ENCODE results near the gene SIX5.

SIX5 gene

GRCh38 chr19:45782820-45783785 is 14.1 kb upstream of the SIX5 start:
- no peak for DNase-seq (ENCODE audit: extremely low spot score)
- ChIA-PET POLR2A (interaction anchor here (0.7 to 2.4 kb wide), 4 partner anchors 11 to 91 kb away, joined by 3 to 9 read pairs (median 4); partner anchors contain the start of genes SIX5 and SNRPD2), CTCF (interaction anchor here (0.6 to 0.9 kb wide), 2 partner anchors 12 to 16 kb away, joined by 3 to 4 read pairs; no protein-coding TSS in a partner anchor)
- TF ChIP-seq ARNT (IDR thresholded peaks at IDR 0.05) (no peak), ZNF384 (IDR thresholded peaks at IDR 0.05) (peak; percentile 67)

DNA sequence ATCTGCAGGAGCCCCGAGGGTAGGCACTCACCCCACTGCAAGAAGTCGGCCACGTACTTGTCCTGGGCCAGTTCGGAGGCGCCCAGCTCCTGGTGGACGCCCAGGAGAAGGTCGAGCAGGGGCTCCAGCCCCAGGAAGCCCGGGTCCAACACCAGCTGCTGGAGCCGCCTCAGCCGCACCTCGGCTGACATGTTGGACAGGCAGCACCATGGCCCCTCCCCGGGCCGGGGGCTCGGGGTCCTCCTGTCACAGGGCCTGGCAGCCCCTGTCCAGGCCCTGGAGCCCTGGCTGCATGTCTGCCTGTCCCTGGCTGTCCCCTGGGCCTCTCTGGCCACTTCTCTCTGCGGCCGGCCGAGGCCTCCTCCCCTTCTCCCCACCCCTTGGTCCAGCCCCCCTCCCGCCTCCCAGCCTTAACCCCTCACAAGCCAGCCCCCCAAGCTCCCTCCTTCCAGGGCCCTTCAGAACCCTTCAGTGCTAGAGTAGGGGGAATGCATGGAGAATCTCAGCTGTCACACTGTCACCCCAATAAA is 13.2 kb upstream of the SIX5 start, which contains the start of gene DMPK:
Gene DMPK, minus strand, starts transcription at position 329 of the 530 bp plus-strand sequence. Its CDS starts 138 bp downstream, at position 191.
- no peak for TF ChIP-seq CTBP1 (IDR thresholded peaks at IDR 0.05; ENCODE audit: borderline replicate concordance)
- no peak for TF ChIP-seq SP1 (IDR thresholded peaks at IDR 0.05)
- no peak for TF ChIP-seq FOXM1 (IDR thresholded peaks at IDR 0.05; ENCODE audit: borderline replicate concordance)
- no peak for TF ChIP-seq SUZ12 (IDR thresholded peaks at IDR 0.05)
- TF ChIP-seq TARDBP (IDR thresholded peaks at IDR 0.05) = no peak
- no peak for TF ChIP-seq ZNF384 (IDR thresholded peaks at IDR 0.05)
- CTCF ChIA-PET = interaction anchor here (0.9 kb wide), 1 partner anchor 17 kb away, joined by 4 read pairs; no protein-coding TSS in a partner anchor
- no peak for DNase-seq (ENCODE audit: extremely low spot score)
- POLR2A ChIA-PET = interaction anchor here (0.7 to 2.4 kb wide), 4 partner anchors 10 to 90 kb away, joined by 3 to 9 read pairs (median 4); partner anchors contain the start of genes SIX5 and SNRPD2

- ChIA-PET CTCF (no interaction called here), POLR2A (interaction anchor here (1.5 to 2.4 kb wide), 2 partner anchors 9 to 14 kb away, joined by 5 to 9 read pairs; no protein-coding TSS in a partner anchor)
- no peak for DNase-seq (ENCODE audit: extremely low spot score)
- TF ChIP-seq FOXA1 (IDR thresholded peaks at IDR 0.05) (no peak), FOXK2 (IDR thresholded peaks at IDR 0.05) (no peak)
Observed at GRCh38 chr19:45781214-45782161, 12.4 kb upstream of the SIX5 start.

DNA sequence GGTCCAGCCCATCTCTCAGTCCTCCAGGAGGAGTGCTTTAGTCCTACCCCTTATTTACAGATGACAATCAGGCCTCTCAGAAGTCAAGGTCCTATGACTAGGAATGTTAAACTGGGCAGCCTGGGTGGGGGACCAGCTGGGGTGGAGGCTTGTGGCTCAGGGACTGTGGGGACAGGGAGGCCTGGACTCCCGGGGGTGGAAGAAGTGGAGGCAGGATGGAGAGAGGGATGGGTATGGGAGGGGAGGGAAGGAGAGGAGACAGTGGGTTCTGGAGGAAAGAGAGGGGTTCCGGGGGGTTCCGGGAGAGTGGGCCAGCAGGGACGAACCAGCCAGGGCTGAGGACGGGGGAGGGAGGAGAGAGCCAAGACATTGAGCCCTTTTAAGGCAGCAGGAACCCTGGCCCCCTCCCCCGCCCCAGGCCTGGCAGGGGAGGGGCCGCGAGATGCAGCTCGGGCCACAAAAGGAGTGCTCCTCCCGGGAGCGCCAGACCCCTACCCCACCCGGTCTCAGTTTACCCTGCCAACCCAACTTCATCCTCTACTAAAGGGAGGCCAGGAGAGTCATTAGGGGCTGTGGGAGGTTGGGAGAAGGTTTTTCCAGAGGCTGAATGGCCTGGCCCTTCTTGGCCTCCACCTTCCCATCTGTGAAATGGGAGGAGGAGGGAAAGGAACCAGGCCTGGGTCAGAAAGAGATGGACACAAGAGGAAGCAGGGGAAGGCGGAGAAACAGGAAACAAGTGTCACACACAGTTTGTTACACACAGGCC is 11.6 kb upstream of the SIX5 start:
- POLR2A ChIA-PET = interaction anchor here (2.4 kb wide), 1 partner anchor 8 kb away, joined by 9 read pairs; no protein-coding TSS in a partner anchor
- CTCF ChIA-PET = no interaction called here
- DNase-seq (ENCODE audit: extremely low spot score) = no peak
- TF ChIP-seq CTBP1 (IDR thresholded peaks at IDR 0.05; ENCODE audit: borderline replicate concordance) = no peak
- no peak for TF ChIP-seq LEF1 (IDR thresholded peaks at IDR 0.05; ENCODE audit: borderline replicate concordance)
- no peak for TF ChIP-seq PKNOX1 (IDR thresholded peaks at IDR 0.05)
- TF ChIP-seq SP1 (IDR thresholded peaks at IDR 0.05) = no peak
- no peak for TF ChIP-seq SUZ12 (IDR thresholded peaks at IDR 0.05)
- no peak for TF ChIP-seq BHLHE40 (IDR thresholded peaks at IDR 0.05; ENCODE audit: borderline replicate concordance)
- TF ChIP-seq L3MBTL2 (conservative IDR thresholded peaks at IDR 0.05) = no peak
- TF ChIP-seq FOXM1 (IDR thresholded peaks at IDR 0.05; ENCODE audit: borderline replicate concordance) = no peak
- no peak for TF ChIP-seq ELF4 (IDR thresholded peaks at IDR 0.05)
- no peak for TF ChIP-seq TARDBP (IDR thresholded peaks at IDR 0.05)
- no peak for TF ChIP-seq FOXA1 (IDR thresholded peaks at IDR 0.05)
- no peak for TF ChIP-seq NFRKB (IDR thresholded peaks at IDR 0.05)
- TF ChIP-seq HDGF (IDR thresholded peaks at IDR 0.05; ENCODE audit: borderline replicate concordance) = no peak
- no peak for TF ChIP-seq ARNT (IDR thresholded peaks at IDR 0.05)
- no peak for TF ChIP-seq ZNF384 (IDR thresholded peaks at IDR 0.05)
- no peak for TF ChIP-seq FOXK2 (IDR thresholded peaks at IDR 0.05)

DNA sequence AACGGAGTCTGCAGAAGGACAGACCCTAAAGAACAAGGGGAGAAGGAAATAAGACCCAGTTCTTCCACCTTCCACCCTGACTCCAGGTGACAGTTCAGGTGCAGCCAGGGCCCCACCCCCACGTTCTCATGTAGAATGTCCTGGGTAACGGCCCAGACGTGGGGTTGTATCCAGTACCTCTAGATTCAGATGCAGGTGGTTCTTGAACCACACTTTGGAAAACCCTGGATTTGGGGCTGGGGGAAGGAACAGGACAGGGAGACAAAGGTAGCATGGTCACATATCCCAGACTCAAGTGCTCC is 11.0 kb upstream of the SIX5 start:
- no peak for DNase-seq (ENCODE audit: extremely low spot score)
- ChIA-PET POLR2A (no interaction called here), CTCF (interaction anchor here (0.7 kb wide), 1 partner anchor 122 kb away, joined by 3 read pairs; no protein-coding TSS in a partner anchor)
- TF ChIP-seq FOXA1 (IDR thresholded peaks at IDR 0.05) (no peak), SUZ12 (IDR thresholded peaks at IDR 0.05) (no peak), ARNT (IDR thresholded peaks at IDR 0.05) (no peak), ELF4 (IDR thresholded peaks at IDR 0.05) (no peak), ZNF384 (IDR thresholded peaks at IDR 0.05) (no peak), BHLHE40 (IDR thresholded peaks at IDR 0.05; ENCODE audit: borderline replicate concordance) (no peak), L3MBTL2 (conservative IDR thresholded peaks at IDR 0.05) (no peak), CTBP1 (IDR thresholded peaks at IDR 0.05; ENCODE audit: borderline replicate concordance) (no peak), HDGF (IDR thresholded peaks at IDR 0.05; ENCODE audit: borderline replicate concordance) (no peak), FOXK2 (IDR thresholded peaks at IDR 0.05) (no peak), SP1 (IDR thresholded peaks at IDR 0.05) (no peak), PKNOX1 (IDR thresholded peaks at IDR 0.05) (no peak), NFRKB (IDR thresholded peaks at IDR 0.05) (no peak)

Measured in HEK293T (cell line).